ENCODE results near the gene ARHGEF17.

ARHGEF17 gene

GRCh38 chr11:73312851-73313327, 4.8 kb downstream of the ARHGEF17 start:
- DNase-seq (ENCODE audit: low spot score) = no peak

GRCh38 chr11:73313652-73314051, 5.6 kb downstream of the ARHGEF17 start:
- no peak for DNase-seq (ENCODE audit: low spot score)

DNA sequence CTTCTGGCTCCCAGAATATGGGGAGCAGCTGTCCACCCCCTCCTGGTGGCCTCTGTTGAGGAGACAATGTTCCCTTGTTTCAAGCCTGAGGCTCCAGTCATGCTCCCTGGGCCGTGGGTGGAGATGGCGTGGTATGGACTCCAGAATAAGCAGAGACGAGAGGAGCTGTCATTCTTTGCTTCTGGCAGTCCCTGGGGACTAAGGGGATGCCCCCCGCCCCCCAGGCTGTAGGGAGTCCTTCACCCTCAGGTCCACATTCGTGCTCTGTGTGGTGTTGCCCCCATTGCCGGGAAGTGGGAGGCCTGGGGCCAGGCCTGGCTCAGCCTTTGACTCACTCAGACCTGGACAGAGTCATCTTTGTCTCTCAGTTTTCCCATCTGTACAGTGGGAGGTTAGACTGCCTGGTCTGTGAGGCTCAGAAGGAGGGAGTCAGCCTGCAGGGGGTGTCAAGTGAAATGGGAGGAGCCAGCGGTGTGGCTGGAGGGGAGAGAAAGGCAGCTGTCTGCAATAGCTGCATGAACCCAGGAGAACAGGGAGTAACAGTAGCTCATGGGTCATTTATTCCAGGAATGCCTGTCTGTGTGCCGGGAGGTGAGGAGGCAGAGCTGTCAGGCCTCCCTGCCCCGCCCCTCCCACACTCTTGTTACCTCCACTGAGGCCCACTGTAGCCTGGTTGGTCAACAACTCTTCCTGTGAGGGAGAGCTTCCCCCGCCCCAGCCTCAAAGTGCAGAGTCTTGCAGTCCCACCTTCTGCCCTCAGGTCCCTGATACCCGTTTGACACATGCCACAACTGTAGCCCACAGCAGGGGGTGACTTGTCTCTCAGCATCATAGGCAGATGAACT, 6.3 kb downstream of the ARHGEF17 start:
- DNase-seq (ENCODE audit: low spot score) = no peak

GRCh38 chr11:73315293-73316020, 7.4 kb downstream of the ARHGEF17 start:
- DNase-seq (ENCODE audit: low spot score) = no peak

- DNase-seq (ENCODE audit: low spot score) = no peak
Measured at GRCh38 chr11:73316422-73316821, 8.3 kb downstream of the ARHGEF17 start.

DNA sequence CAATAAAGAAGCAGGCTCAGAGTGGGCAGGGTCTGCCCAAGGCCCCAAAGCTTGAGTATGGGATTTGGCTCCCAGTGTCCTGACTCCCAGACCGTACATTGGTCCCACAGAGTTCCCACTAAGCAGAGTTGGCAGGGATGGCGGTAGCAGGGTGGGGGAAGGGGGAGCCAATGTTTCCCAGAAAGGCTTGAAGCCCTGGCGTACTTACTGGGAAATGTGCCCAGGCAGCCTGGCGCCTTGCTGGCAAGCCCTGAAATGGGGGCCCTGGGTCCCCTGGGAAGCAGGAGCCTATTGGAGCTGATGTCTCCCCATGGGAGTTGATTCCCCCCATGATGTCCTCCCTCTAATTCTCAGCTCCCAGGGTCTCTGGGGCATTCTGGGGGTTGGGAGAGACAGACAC, 9.3 kb downstream of the ARHGEF17 start:
- DNase-seq (ENCODE audit: low spot score) = no peak

DNA sequence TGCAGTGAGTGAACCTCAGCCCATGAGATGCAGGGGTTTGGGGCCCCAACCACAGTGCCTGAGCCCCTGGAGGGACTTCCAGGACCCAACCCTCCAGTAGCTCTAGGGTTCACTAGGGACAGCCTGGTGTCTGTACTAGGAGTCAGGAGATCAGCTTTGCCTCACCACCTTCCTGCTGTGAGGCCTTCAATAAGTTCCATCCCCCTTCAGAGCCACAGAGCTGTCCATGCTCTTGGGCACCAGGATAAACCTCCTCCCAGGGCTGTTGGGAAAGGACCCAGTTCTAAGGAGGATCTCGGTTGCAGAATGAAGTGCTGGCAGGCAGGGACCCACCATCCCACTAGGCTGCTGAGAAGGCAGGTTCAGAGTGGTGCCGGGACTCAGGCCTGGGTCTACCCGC, 9.7 kb downstream of the ARHGEF17 start:
- DNase-seq (ENCODE audit: low spot score) = no peak

DNA sequence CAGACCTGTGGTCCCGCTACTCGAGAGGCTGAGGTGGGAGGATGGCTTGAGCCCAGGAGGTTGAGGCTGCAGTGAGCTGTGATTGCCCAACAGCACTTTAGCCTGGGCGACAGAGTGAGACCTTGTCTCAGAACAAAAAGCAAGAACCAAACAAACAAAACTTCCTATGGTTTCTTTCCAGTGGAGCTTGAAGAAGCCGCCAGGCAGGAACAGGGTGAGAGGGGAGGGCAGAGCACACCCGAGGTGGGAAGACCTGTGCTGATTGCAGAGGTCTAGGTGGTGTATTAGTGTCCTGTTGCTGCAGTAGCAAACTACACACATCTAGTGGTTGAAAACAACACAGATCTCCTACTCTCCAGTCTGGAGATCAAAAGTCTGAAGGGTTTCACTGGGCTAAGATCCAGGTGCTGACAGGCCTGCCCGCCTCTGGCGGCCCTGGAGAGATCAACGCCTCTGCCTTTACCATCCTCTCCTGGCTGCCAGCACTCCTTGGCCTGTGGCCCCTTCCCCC, 10.5 kb downstream of the ARHGEF17 start:
- no peak for DNase-seq (ENCODE audit: low spot score)

DNA sequence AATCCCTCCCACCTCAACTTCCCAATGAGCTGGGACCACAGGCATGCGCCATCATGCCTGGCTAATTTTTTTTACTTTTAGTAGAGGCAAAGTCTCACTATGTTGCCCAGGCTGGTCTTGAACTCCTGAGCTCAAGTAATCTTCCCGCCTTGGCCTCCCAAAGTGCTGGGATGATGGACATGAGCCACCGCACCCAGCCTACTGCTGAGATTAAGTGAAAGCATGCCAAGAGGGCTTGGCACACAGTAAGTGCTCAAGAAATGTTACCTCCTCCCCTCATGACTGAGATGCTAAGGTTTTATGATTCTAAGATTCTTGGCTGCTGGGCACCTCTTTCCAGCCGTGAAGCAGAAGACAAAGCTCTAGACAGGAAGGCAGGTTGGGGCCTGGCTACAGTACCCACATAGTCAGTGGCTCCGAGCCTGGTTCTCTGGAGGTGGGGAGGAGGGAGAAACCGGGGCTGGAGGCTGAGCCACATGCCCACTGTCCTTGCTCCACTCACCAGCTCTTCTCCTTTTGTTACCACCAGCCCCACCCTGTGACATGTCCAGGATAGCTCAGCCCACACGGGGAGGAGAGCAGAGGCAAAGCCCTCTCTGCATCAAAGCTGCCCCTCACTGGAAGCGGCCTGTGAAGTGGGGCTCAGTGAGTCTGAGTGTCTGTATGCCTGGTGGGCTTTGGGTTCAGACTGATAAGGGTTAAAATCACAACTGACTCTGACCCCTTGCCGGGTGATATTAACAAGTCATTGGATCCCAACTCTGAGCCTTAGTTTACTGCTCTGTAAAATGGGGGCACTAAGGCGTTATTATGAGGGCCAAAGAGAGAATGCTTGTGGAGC, 12.9 kb downstream of the ARHGEF17 start:
- DNase-seq (ENCODE audit: low spot score) = no peak

DNA sequence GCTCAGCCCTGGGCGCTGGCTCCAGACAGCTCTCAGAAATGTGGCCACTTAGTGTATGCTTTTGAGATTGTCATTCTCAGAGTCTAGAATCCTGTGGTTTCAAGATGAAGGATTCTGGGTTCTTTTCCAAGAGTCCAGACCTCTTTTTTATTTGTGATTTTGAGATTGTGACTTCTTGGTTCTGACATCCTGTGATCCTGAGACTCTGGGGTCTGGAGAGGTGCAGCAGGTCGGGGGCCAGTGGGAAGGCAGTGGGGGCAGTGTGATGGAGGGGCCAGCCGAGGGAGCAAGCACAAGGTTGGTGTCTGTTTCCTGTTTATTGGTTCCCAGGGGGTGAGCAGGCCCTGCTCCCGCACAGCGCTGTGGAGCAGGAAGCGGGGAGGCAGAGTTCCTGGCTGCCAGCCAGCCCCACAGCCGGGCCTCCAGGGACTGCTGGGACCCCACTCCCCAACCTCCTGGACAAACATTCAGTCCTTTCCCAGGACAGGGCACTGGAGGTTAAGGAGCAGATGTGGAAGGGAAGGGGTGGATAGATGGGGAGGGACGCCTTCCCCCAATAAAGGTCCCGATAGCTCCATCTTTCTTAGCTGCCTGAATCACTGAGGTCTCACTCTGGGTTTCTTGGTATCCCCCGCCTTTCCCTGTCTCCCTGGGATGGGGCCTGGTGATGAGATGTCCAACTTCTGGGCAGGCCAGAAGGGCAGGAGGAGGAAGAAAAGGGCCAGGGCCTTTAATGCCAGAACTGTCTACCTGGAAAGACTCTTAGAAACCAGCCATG, 13.7 kb downstream of the ARHGEF17 start:
- no peak for DNase-seq (ENCODE audit: low spot score)

- DNase-seq (ENCODE audit: low spot score) = no peak
Measured at GRCh38 chr11:73322382-73323306, 14.6 kb downstream of the ARHGEF17 start.

- no peak for DNase-seq (ENCODE audit: low spot score)
Measured at GRCh38 chr11:73323464-73323863, 15.4 kb downstream of the ARHGEF17 start.

DNA sequence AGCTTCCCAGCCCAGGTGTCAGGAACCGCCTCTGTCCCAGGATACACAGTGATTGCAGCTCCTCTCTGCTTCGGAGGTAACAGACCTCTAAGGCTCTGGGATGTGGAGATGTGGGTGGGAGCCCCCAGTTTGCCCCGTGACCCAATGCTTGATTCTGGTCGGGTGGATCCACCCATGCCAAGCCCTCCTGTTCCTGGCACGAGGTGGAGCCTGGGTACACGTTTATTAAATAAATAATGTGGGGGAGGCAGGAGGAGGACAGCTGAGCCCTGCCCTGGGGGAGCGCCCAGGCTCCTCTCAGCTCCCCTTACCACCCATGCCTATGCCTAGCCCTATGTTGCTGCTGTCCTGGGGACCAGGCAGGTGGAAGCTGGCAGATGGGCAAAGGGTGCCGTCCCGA, 16.0 kb downstream of the ARHGEF17 start:
- DNase-seq (ENCODE audit: low spot score) = no peak

GRCh38 chr11:73324665-73325035, 16.6 kb downstream of the ARHGEF17 start:
- DNase-seq (ENCODE audit: low spot score) = no peak

GRCh38 chr11:73325036-73325981, 17.2 kb downstream of the ARHGEF17 start:
- DNase-seq (ENCODE audit: low spot score) = no peak

GRCh38 chr11:73326929-73327811, 19.1 kb downstream of the ARHGEF17 start:
- DNase-seq (ENCODE audit: low spot score) = no peak

- no peak for DNase-seq (ENCODE audit: low spot score)
Measured at GRCh38 chr11:73327812-73328364, 19.8 kb downstream of the ARHGEF17 start.

GRCh38 chr11:73330569-73331093, 22.6 kb downstream of the ARHGEF17 start:
- DNase-seq (ENCODE audit: low spot score) = no peak
